Renal pelvis (tissue), 4 donors: Measurements from ENCODE around the gene CELA3A. TPM values are rescaled to one million over a fixed set of nuclear protein-coding genes. Genes with fewer than 3 reads are reported as not detected.

ENCODE experiments used
- DNase-seq: peaks from one replicate; pipeline ENCODE4 v3.0.0-alpha.2; 2013
- polyA plus RNA-seq, 3 donors: library from polyadenylated mRNA; unstranded; fragments of 120-200 nt; gene quantifications; one replicate each; pipeline ENCODE4 v1.2.1, GENCODE V29; 2013; ENCODE audit not compliant: insufficient read length in 3 of 3

The CELA3A gene
- polyA plus RNA-seq, 3 donors: not detected

- DNase-seq: no peak
Observed at GRCh38 chr1:22048351-22049192, 47.1 kb downstream of the CELA3A start.

- no peak for DNase-seq
Observed at GRCh38 chr1:22050330-22050729, 48.9 kb downstream of the CELA3A start.

GRCh38 chr1:22051607-22052114 lies 50.2 kb downstream of the CELA3A start:
- no peak for DNase-seq

- peak; percentile 96 for DNase-seq
Observed at GRCh38 chr1:22052115-22053016, 50.9 kb downstream of the CELA3A start, which contains the start of gene CDC42. CDC42 (plus strand) TSS chr1:22052709; CDS start chr1:22078479, 25,770 bp downstream.

- DNase-seq: peak; percentile 80
Observed at GRCh38 chr1:22053017-22053860, 51.8 kb downstream of the CELA3A start.

GRCh38 chr1:22053861-22054770 lies 52.7 kb downstream of the CELA3A start:
- DNase-seq: no peak

GRCh38 chr1:22055463-22055862 lies 54.0 kb downstream of the CELA3A start:
- no peak for DNase-seq

GRCh38 chr1:22056043-22056442 lies 54.6 kb downstream of the CELA3A start:
- DNase-seq: no peak

GRCh38 chr1:22056936-22057335 lies 55.5 kb downstream of the CELA3A start:
- no peak for DNase-seq

- DNase-seq: no peak
Observed at GRCh38 chr1:22057861-22058260, 56.4 kb downstream of the CELA3A start.

Other genes starting within 250 kb of the CELA3A start
- 10 to 100 TPM; 57.2 to 80.3 (median 70.5) TPM for gene USP48, start 218.5 kb upstream of the CELA3A start, polyA plus RNA-seq
- gene LDLRAD2, start 189.4 kb upstream of the CELA3A start, polyA plus RNA-seq: 1 to 10 TPM; 3.7 to 5.8 (median 4.0) TPM
- gene HSPG2, start 64.3 kb upstream of the CELA3A start, polyA plus RNA-seq: 100 to 1,000 TPM; 173 to 209 (median 188) TPM
- gene CELA3B, start 24.6 kb upstream of the CELA3A start, polyA plus RNA-seq: under 1 TPM in 1 of 3 donors, not detected in 2; 0.36 TPM
- gene CDC42, start 51.1 kb downstream of the CELA3A start, polyA plus RNA-seq: 100 to 1,000 TPM; 329 to 369 (median 366) TPM
- gene WNT4, start 141.4 kb downstream of the CELA3A start, polyA plus RNA-seq: 1 to 10 TPM; 6.0 to 8.7 (median 7.6) TPM